Limb (tissue), 2 donors: Measurements from ENCODE around the gene CTIF.

Experiments used
- DNase-seq, 2 donors: peaks; one replicate each; pipeline ENCODE4 v3.0.0-alpha.2; 2016; ENCODE audit errors: extremely low spot score in 2 of 2

CTIF gene

DNA sequence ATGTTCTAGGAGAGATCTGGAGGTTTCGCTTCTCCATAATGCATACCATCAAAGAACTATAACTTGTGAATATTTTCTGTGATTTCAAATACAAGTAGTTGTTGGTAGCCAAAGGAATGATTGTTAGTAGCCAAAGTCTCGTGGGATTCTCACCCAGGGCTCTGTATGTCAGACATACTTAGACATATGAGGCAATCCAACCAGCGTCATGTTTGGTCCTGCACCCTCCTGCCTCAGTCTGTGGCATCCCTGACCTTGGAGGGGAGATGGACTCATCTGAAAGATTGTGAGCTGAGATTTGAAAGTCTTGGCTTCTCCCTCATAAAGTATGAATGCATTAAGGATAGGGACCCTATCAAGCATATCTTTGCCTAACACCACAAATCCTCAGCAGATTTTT lies 81.2 kb downstream of the CTIF start:
- no peak for DNase-seq

DNA sequence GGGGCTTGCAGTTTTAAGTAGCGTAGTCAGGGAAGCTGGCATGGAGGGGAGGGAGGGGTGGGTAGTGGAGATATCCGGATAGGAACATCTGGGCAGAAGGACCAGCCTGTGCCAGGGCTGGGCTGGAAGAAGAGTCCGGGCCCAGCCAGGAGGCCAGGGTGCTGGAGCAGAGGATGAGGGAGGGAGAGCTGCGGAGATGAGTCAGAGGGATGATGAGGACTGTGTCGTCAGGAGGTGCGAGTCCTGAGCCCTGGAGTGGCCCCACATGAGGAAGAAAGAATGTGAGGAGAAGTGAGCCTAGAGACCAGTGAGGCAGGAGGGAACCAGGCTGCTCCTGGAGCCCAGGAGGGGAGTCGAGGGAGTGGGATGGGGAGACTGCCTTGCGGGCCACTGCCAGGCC lies 82.4 kb downstream of the CTIF start:
- DNase-seq, result no peak

DNA sequence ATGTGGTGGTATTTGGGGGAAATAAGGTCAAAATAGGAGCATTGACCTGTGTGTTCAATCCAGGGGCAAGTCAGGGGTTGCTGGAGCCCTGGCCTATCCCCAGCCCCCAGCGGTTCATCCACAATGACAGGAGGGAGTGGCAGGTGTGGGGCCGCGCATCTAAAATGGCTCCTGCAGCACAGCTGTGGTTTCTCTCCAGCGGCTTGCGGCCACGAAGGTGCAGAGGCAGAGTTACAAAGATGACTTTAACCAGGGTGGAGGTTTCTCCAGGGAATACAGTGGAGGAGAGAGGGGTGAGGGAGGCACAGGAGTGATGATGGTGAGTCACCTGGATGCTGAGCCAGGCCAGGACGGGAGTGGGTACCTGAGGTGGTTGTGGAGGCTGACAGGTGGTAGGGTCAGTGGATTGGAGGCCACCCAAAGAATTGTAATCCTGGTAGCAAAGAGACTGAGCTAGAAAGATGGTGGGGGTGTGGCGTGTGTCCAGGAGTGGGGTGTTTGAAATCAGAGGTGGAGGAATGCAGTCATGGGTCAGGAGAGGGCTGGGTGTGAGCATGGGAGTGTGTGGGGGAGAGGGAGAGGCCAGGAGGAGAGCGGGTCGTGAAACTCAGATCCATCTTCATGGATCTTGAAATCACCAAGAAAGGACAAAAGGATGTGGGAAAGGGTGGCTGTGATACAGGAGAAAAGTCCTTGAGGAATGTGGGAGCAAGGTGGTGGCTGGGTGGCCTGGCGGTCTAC lies 83.2 kb downstream of the CTIF start:
- no peak for DNase-seq

DNA sequence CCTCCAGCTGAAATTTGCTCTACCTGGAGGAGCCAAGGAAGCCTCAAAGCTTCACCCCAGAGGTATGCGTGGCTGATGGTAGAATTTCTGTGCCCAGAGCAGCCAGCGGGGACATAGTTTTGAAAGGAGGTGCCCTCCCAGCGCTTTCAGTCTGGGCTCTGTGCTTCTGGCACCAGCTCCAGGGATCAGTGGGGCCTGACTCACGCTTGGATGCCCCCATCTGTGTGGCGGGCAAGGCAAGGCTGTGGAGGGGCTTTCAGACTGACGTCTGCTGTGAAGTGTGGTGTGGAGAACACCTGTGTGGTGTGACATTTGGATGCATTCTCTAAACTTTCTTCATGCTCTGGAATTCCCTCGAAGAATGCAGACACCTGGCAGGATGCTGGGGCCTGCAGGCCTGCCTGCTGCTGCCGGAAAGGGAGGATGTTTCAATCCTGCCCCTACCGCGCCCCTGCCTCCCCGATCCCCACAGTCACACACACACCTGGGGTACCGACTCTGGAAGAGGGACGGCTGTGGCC lies 84.1 kb downstream of the CTIF start:
- DNase-seq, result no peak

DNA sequence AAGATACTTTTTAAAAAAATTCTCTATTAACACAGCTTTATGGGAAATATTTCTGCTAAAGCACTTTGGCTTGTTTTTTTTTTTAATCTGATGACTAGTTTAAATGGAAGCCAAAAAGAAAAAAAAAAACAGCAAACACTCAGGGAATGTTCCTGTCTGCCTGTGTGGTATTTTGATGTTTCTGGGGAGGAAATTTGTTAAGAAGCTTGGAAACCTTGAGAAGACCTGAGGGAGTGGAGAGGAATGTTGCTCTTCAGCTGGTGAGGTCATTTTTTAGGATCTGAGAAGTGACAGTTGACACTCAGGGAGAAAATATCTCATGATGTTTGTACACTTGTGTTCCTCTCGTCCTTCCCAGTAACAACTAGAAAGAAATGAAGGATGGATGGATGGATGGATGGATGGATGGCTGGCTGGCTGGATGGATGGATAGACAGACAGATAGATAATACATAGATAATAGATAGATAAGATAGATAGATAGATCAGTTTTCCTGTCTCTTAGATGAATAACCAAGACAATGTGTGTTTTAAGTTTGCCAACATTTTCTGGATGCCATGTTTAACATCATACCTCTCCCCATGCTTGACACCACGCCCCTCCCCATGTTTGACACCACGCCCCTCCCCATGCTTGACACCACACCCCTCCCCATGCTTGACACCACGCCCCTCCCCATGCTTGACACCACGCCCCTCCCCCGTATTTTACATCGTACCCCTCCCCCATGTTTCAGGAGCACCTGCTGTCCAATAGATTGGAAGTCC lies 84.8 kb downstream of the CTIF start:
- peak in 1 of 2 donors; percentile 7 for DNase-seq

DNA sequence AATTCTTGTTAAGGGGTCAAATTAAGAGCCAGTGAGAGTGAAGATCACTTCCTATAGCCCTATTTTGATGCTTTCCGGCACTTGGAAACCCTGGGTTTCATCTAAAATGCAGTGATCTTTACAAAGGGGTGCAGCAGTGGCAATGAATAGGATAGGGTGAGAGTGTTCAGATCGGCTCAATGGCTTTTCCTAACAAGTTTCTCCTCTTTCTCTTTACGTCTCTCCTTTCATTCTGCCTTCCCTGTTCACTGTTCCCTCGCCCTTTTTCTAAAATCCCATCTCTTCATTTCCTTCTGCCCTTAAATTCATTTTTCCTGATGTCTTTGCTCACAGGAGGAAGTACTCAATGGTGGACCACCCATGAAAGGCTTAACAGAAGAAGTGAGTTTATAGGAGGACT lies 86.0 kb downstream of the CTIF start:
- no peak for DNase-seq

DNA sequence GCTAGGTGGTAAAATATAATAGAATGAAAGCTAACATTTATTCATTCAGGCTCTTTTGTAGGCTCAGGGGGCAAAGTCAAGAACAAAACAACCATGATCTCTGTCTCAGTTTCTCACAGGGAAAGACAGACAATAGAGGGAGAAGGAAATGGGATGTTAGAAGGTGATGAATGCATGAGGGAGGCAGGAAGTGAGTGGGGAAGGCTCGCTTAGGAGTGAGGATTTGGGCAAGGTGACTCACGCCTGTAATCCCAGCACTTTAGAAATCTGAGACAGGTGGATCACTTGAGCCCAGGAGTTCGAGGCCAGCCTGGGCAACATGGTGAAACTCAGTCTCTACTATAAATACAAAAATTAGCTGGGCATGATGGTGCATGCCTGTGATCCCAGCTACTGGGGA lies 88.4 kb downstream of the CTIF start:
- no peak for DNase-seq

DNA sequence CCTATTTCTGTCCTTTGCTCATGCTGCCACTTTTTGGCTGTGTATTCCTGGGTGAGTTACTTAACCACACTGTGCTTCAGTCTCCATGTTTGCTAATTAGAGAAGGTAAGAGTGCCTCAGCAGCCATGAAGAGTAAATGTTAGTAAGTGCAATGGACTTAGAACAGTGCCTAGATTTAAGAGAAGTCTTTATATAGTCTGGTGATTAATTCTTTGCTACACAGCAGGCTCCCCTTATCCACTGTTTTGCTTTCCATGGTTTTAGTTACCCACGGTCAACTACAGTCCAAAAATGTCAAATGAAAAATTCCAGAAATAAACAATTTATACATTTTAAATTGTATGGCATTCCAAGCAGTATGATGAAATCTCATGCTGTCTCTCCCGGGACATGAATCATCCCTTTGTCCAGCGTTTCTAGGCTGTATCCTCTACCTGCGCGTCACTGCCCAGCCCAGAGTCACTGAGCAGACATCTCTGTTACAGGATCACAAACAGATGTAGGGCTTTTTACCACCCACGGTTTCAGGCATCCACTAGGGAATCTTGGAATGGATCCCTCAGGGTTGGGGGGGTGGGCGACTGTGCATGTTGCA lies 91.0 kb downstream of the CTIF start:
- DNase-seq, result peak in 1 of 2 donors; percentile 31

DNA sequence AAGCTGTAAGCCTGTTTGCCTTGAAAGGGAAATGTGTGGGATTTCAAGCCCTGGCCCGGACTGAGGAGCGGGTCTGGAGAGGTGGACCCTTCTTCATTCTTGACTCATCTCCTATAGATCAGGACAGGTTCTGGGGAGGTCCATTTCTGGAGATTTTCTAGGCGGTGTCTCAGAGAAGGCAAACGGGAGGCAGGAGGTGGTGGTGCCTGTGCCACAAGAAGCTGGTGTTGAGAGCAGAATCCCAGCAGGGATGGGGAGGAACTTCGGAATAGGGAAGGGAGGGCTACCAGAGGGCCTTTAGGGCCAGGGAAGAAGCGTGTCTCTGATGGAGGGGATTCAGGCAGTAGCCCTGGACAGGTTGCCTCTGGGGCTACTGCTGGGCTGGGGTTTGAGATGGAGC lies 93.0 kb downstream of the CTIF start:
- no peak for DNase-seq

DNA sequence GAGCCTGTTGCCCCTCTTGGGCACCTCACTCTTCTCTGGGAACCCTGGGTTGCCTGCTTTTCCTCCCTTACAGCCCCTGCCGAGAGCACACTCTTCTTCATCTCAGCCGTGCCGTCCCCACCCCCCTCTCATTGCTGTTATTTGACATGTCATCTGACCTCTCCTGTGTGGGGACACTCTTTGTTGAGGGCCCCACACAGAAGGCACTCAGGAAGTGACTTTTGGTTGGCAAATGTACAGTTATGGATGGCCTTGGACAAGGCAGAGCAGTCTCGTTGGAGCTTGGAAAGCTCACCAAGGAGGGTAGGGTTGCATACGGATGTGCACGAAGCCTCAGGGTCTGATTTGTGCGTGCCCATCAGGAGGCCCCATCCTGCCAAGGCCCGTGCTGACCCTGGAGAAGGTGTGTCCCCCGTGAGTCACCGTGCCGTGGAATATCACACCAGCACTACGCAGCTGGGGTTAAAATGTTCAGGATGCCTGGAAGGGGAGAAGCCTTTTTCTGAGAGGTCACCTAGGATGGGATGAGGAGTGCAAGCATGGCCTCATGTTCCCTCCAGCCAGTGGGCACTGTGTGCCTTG lies 93.9 kb downstream of the CTIF start:
- no peak for DNase-seq

DNA sequence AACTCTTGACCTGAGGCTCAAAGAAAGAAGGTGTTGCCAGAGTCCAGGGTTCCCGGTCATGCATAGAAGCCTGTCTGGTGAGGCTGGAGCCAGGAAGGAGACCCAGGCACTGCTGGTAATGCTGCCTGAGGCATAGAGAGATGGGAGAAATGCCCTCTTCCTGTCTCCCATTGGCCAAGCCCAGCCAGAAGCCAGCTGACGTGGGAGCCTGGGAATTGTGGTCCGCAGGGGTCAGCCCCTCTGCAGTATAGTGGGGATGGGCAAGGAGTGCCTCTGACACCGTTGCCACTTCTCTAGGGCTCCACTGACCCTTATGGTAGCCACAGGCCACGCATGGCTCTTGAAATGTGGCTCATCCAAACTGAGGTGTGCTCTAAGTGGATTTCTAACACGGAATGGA lies 95.7 kb downstream of the CTIF start:
- DNase-seq, result no peak

DNA sequence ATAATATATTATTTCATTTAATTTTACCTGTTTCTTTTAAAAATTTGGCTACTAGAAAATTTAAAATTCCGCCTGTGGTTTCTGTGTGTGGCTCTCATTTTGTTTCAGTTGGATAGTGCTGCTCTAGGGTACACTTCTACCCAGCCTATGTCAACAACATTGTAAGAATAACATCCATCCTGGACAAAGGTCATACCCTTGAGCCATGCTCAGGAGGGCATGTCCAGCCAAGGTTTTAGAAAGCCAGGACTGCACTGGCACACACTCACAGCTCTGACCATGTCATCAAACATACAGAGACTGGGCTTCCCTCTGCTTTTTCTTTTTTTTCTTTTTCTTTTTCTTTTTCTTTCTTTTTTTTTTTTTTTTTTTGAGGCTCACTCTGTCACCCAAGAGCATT lies 96.1 kb downstream of the CTIF start:
- DNase-seq, result no peak

DNA sequence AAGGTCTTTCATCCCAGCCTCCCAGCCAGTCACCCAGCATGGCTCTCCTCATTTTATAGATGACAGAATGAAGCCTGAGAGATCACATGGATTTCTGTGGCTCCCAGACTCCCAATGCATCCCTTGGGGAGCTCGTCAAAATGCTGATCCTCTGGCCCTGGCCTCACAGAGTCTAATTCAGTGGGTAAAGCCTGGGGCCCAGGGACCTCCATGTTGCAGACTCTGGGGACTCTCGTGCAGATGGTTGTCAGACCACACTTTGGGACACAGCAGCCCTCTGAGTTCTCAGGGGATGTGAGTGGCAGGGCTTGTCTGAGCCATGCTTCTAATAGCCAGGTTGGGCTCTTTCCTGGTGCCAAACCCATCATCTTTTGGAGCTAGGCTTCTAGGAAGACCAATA lies 97.0 kb downstream of the CTIF start:
- DNase-seq, result no peak

DNA sequence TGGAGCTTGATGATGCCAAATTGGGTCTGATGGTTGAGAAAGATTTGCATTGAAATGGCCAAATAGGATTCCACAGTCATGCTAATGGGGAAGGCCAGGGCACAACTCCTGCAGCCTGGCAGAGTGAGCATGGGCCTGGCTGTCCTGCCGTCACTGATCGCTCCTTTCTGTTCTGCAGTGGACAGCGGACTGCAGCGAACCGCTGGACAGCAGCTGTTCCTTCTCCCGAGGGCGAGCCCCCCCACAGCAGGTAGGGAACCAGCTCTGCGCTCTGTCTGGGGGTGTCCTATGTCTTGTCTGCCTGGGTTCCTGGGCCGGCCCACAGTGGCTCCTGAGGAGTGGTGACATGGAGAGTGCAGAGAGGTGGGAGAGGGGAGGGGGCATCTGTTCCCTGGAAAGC lies 97.6 kb downstream of the CTIF start:
- no peak for DNase-seq

DNA sequence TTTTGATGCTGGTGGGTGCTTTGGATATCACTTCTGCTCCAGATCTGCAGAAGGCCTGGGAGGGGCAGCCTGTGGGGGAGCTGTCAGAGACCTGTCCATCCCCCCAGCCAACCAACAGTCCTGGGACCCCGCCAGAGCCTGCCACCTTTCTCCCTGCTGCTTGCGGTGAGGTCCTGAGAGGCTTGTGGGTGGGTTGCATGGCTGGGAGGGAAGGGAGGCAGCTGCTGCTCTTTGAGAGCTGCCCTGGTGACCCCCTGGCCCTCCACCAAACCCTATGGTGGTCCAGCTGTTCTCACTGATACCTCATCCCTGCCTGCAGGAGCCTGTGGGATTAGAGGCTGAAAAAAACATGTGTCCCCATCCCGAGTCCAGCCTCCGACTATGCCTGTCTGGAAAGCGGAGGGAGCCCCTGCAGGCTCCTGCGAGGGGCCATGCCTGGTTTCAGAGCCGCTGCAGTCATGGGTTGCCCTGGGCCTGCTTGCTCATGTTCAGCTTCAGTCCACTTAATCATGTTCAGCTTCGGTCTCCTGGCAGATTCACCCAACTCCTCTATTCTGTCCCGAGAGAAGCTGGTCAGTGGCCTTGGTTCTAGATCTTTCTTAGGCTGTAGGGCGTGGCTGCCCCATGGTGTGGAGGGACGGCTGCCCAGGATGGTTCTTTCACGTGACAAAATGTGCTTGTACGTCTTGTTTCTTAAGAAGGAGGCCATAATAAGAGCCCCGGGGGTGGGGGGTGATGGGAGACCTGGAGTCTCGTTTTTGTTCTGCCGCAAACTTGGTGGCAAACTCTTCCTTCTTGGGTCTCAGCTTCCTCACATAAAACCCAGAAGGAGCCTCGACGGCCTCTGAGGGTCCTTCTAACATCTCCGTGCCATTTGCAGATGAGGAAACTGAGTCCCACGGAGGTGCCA lies 98.5 kb downstream of the CTIF start:
- no peak for DNase-seq

DNA sequence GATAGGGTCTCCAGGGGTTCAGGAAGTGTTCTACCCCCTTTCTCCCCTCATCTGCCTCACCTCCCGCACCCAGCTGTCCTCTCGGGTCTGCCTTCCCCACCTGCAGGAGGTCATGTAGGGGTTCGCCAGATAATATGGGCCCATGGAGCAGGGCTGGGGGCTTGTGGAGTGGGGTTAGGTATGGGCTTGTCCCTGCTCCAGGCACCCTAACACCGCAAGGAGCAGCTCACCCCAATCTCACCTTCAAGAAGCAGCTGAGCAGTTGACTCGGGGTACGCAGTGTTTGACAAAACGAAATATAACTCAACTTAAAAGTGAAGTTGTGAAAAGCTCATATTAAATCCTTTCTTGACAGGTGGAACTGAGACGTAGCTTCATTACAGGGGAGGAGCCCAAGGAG lies 99.6 kb downstream of the CTIF start:
- no peak for DNase-seq

DNA sequence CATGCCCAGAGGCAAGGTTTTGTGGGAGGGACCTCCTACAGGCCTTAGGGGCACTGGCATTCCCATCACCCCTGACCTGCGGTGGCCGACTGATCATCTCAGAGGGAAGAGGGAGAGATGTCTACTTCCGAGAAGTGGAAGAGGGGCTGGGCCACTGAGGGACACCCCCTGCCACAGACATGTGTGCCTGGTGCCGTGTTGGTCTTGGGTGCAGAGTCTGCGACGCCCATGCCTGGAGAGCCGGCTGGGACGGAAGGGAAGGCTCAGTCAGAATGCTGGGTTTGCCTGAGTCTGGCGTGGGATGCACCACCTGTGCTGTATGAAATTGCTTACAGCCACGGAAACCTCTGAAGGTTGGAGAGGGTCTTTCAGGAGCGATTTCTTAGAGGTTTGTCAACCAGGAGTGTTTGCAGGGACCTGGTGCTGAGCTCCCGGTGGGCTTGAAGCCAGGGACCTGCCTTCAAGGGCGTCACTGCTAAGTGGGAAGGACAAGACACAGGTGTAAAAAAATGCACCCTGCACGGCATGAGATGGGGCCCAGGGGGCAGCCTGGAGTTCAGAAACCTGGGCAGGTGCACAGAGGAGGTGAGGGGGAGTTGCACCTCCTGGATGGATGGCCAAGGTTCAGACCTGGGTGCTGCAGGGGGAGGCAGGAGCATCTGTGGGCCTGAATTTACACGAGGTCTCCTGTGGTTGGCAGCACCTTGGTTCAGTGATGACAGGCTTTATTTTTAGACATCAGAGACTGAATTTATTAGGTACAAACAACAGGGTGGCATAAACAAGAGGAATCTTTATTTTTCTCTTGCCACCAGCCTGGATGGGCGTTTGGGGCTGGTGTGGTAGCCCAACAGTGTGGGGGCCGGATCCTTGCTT lies 100.3 kb downstream of the CTIF start:
- DNase-seq, result no peak

DNA sequence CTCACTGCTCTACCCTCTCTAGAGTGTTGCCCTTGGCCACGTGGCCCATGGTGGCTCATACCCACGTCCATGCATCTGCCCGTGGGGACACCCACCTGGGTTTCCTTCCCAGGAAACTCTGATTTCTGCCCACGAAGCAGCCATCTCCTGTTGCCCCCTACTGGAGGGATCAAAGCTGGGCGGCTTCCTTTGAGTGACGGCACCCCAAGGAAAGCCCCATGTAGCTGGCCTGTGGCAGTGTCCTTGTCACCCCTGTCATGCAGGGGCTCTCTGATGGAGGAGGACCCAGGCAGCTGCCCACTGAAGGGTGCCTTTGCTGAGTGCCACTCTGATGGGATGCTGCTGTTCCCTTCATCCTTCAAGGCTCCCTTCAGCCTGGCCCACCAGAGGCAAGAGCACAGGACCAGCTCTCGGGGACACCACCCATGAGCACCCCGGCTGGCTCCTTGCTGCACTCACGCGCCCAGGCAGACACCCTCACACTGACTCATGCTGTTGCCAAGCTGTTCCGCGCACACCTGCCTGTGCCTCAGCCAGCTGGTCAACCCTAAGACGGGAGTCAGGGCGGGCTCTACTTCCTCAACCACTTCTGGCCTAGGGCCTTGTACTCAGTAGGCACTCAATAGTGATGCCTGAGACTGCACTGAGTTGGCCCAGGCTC lies 101.1 kb downstream of the CTIF start:
- no peak for DNase-seq

DNA sequence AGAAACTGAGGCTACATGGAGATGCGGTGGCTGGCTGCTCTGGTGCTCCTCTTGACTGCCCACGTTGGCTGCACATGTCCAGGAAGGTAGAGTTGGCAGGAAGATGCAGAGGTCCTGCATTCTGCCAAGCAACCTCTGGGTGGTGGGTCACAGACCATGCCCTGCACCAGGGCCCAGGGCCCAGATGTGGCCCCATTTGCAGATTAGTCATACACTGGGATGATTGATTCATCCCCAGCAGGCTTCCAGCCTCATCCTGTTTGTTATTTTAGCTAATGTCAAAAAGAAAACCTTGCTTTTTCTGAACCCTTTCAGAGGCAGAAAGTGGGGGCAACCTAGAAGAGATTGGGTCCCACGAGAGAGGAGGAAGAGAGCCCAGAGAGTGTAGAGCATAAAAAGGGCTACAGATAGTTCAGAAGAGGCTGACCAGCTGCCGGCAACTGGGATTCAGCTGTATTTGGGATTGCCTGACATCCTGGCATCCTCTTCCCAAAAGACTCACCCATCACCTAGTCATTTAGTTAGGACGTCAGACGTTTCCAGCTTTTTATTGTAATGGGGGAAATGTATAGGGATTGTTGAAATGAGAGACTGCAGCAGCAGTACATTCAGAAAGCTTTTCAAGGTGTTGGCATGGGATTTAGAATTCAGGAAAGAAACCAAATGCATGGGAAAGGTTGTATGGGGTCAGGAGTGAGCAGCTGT lies 101.9 kb downstream of the CTIF start:
- DNase-seq, result no peak
